MCF 10A (cell line): ENCODE measurements around the gene ZEB1. TPM values are rescaled to one million over a fixed set of nuclear protein-coding genes. Genes with fewer than 3 reads are reported as not detected.
"Not testable (repeated sequence)": the region's sequence is repeated elsewhere in the genome, so short reads cannot be mapped to it uniquely, and the experiment has no call there.

ENCODE experiments used
- BruUV-seq: library from RNA; stranded (reverse); fragments of 400-500 nt; replicated peaks from 2 replicates; lab custom pipeline; 2021; lab: Mats Ljungman, UMichigan
- CTCF ChIA-PET: fragments of 300-600 bp; sonication (Branson Sonifier 250); formaldehyde crosslinking; extraction: SDS; loops from one replicate; lab custom pipeline; 2021; ENCODE audit warnings: antibody characterized with exemption, inconsistent platforms; lab: Yijun Ruan, JAX
- POLR2A ChIA-PET: fragments of 300-600, 350-650 bp; sonication (Branson Sonifier 250); formaldehyde crosslinking; extraction: SDS; loops from one replicate; lab custom pipeline; 2020; ENCODE audit warnings: antibody characterized with exemption, inconsistent platforms; lab: Yijun Ruan, JAX
- DNase-seq: peaks from one replicate; pipeline ENCODE4 v3.0.0-alpha.2; 2018; ENCODE audit not compliant: unreplicated experiment
- H3K27ac Mint-ChIP-seq: one replicate; pipeline ENCODE4 v1.8.0; 2022; ENCODE audit warnings: mild to moderate bottlenecking, low read depth, mixed read lengths; ENCODE audit not compliant: unreplicated experiment
- H3K27me3 Mint-ChIP-seq: one replicate; pipeline ENCODE4 v1.8.0; 2022; ENCODE audit warnings: mixed read lengths; ENCODE audit not compliant: insufficient read depth, unreplicated experiment
- H3K36me3 Mint-ChIP-seq: one replicate; pipeline ENCODE4 v1.8.0; 2022; ENCODE audit warnings: mild to moderate bottlenecking, moderate library complexity, mixed read lengths; ENCODE audit not compliant: insufficient read depth, unreplicated experiment
- H3K4me1 Mint-ChIP-seq: one replicate; pipeline ENCODE4 v1.8.0; 2022; ENCODE audit warnings: mixed read lengths; ENCODE audit not compliant: insufficient read depth, unreplicated experiment
- H3K4me3 Mint-ChIP-seq: one replicate; pipeline ENCODE4 v1.8.0; 2022; ENCODE audit warnings: mild to moderate bottlenecking, moderate library complexity, mixed read lengths; ENCODE audit not compliant: unreplicated experiment
- H3K9me3 Mint-ChIP-seq: one replicate; pipeline ENCODE4 v1.8.0; 2022; ENCODE audit warnings: mixed read lengths; ENCODE audit not compliant: unreplicated experiment
- CTCF ChIP-seq: fragments of 200-600 bp; IDR thresholded peaks from one replicate; pipeline ENCODE4 v1.8.0; 2022; ENCODE audit warnings: antibody characterized with exemption, mild to moderate bottlenecking; ENCODE audit not compliant: unreplicated experiment
- intact Hi-C: fragments of 100-400 bp; cut with micrococcal nuclease; formaldehyde crosslinking; loops from 2 replicates; pipeline ENCODE4 v1.14.1; 2022
- total RNA-seq: library from RNA; stranded (reverse); gene quantifications from 2 replicates; pipeline ENCODE4 v1.2.3, GENCODE V29; 2022

ZEB1 gene
- total RNA-seq, 1 experiment from 2014 or later = 15.1 TPM

GRCh38 chr10:31554556-31554955 is 235.5 kb downstream of the ZEB1 start:
- TF ChIP-seq CTCF = no peak
- no peaks in the 10 kb centered on the region for H3K36me3 Mint-ChIP-seq
- no peak for DNase-seq
- intact Hi-C loops = no loop called here
- H3K4me1 Mint-ChIP-seq = peaks cover 5% of the 10 kb centered on the region
- no TSS peak for BruUV-seq
- H3K27ac Mint-ChIP-seq = no peak overlapping the region
- H3K4me3 Mint-ChIP-seq = no peak overlapping the region
- H3K9me3 Mint-ChIP-seq = peaks cover 26% of the 10 kb centered on the region
- H3K27me3 Mint-ChIP-seq = no peaks in the 10 kb centered on the region
- POLR2A ChIA-PET = no interaction called here
- CTCF ChIA-PET = no interaction called here

GRCh38 chr10:31557854-31558253 is 238.8 kb downstream of the ZEB1 start:
- no TSS peak for BruUV-seq
- Mint-ChIP-seq H3K27ac (no peak overlapping the region), H3K4me1 (no peaks in the 10 kb centered on the region), H3K4me3 (no peak overlapping the region), H3K36me3 (no peaks in the 10 kb centered on the region), H3K27me3 (peaks cover 10% of the 10 kb centered on the region), H3K9me3 (peaks cover 22% of the 10 kb centered on the region)
- ChIA-PET POLR2A (interaction anchor here (0.6 kb wide), 1 partner anchor 70 kb away, joined by 5 read pairs; no protein-coding TSS in a partner anchor), CTCF (no interaction called here)
- intact Hi-C loops = no loop called here
- no peak for TF ChIP-seq CTCF
- DNase-seq = no peak

GRCh38 chr10:31568252-31568861 is 249.3 kb downstream of the ZEB1 start:
- POLR2A ChIA-PET, H3K4me3 Mint-ChIP-seq, H3K27ac Mint-ChIP-seq, CTCF ChIA-PET, H3K4me1 Mint-ChIP-seq, DNase-seq, BruUV-seq, intact Hi-C loops, H3K36me3 Mint-ChIP-seq: not testable (repeated sequence)
- Mint-ChIP-seq H3K9me3 (peaks cover 22% of the 10 kb centered on the region), H3K27me3 (peaks cover 13% of the 10 kb centered on the region)

GRCh38 chr10:31574577-31574976 is 255.6 kb downstream of the ZEB1 start:
- DNase-seq = no peak
- ChIA-PET POLR2A (no interaction called here), CTCF (no interaction called here)
- Mint-ChIP-seq H3K27ac (no peak overlapping the region), H3K27me3 (no peaks in the 10 kb centered on the region), H3K4me3 (no peak overlapping the region), H3K36me3 (no peaks in the 10 kb centered on the region), H3K4me1 (no peaks in the 10 kb centered on the region), H3K9me3 (no peaks in the 10 kb centered on the region)
- no TSS peak for BruUV-seq
- TF ChIP-seq CTCF = no peak
- intact Hi-C loops = no loop called here
